Measurements from ENCODE around the gene CHFR. TPM values are rescaled to one million over a fixed set of nuclear protein-coding genes. Genes with fewer than 3 reads are reported as not detected.
"Not testable (repeated sequence)": the region's sequence is repeated elsewhere in the genome, so short reads cannot be mapped to it uniquely, and the experiment has no call there.

Gene CHFR
- total RNA-seq, 1 donor from 2014 or later, result 50.2 TPM

DNA sequence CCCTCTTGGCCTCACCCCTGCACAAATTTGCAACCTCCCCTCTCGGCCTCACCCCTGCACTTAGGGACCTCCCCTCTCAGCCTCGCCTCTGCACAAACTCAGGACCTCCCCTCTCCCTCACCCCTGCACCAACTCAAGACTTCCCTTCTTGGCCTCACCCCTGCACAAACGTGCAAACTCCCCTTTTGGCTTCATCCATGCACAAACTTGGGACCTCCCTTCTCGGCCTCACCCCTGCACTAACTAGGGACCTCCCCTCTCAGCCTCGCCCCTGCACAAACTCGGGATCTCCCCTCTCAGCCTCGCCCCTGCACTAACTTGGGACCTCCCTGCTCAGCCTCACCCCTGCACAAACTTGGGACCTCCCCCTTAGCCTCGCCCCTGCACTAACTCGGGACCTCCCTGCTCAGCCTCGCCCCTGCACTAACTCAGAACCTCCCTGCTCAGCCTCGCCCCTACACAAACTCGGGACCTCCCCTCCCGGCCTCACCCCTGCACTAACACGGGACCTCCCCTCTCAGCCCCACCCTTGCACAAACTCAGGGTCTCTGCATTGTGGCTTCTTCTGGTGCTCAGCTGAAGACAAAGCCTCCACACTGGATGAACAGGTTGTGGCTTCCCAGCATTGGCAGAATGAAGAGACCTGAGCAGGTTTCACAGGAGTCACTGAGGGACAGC, 47.7 kb downstream of the CHFR start:
- Histone ChIP-seq H3K27me3 (no peaks in the 10 kb centered on the region), H3K36me3 (peaks cover 48% of the 10 kb centered on the region), H3K9me3 (no peaks in the 10 kb centered on the region), H3K27ac (no peak overlapping the region), H3K4me3 (no peak overlapping the region), H3K4me1 (no peaks in the 10 kb centered on the region)
- intact Hi-C loops (cut with DNase I), result no loop called here
- ATAC-seq (no peak), DNase-seq (no peak)
- TF ChIP-seq, protein P1, sequence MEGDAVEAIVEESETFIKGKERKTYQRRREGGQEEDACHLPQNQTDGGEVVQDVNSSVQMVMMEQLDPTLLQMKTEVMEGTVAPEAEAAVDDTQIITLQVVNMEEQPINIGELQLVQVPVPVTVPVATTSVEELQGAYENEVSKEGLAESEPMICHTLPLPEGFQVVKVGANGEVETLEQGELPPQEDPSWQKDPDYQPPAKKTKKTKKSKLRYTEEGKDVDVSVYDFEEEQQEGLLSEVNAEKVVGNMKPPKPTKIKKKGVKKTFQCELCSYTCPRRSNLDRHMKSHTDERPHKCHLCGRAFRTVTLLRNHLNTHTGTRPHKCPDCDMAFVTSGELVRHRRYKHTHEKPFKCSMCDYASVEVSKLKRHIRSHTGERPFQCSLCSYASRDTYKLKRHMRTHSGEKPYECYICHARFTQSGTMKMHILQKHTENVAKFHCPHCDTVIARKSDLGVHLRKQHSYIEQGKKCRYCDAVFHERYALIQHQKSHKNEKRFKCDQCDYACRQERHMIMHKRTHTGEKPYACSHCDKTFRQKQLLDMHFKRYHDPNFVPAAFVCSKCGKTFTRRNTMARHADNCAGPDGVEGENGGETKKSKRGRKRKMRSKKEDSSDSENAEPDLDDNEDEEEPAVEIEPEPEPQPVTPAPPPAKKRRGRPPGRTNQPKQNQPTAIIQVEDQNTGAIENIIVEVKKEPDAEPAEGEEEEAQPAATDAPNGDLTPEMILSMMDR (IDR thresholded peaks at IDR 0.05), result no peak

- DNase-seq (no peak), ATAC-seq (peak; percentile 6)
- TF ChIP-seq, protein P1 (IDR thresholded peaks at IDR 0.05), result no peak
- Histone ChIP-seq H3K4me1 (no peaks in the 10 kb centered on the region), H3K27ac (no peak overlapping the region), H3K36me3 (peaks cover 37% of the 10 kb centered on the region), H3K9me3 (no peaks in the 10 kb centered on the region), H3K27me3 (no peaks in the 10 kb centered on the region), H3K4me3 (no peak overlapping the region)
- intact Hi-C loops (cut with DNase I), result no loop called here
Measured at GRCh38 chr12:132838410-132839080, 48.9 kb downstream of the CHFR start.

GRCh38 chr12:132837693-132838409, 49.6 kb downstream of the CHFR start:
- Histone ChIP-seq H3K4me3 (no peak overlapping the region), H3K27me3 (no peaks in the 10 kb centered on the region), H3K36me3 (peaks cover 30% of the 10 kb centered on the region), H3K4me1 (no peaks in the 10 kb centered on the region), H3K9me3 (no peaks in the 10 kb centered on the region), H3K27ac (no peak overlapping the region)
- intact Hi-C loops (cut with DNase I), result no loop called here
- peak; percentile 10 for ATAC-seq
- DNase-seq, result no peak
- TF ChIP-seq, protein P1 (IDR thresholded peaks at IDR 0.05), result no peak

GRCh38 chr12:132836795-132837331, 50.5 kb downstream of the CHFR start:
- no peaks in the 10 kb centered on the region for H3K4me1 ChIP-seq
- H3K4me3 ChIP-seq, result no peak overlapping the region
- TF ChIP-seq, protein P1 (IDR thresholded peaks at IDR 0.05), result no peak
- H3K27me3 ChIP-seq, result no peaks in the 10 kb centered on the region
- intact Hi-C loops (cut with DNase I), result no loop called here
- no peak overlapping the region for H3K27ac ChIP-seq
- H3K9me3 ChIP-seq, result no peaks in the 10 kb centered on the region
- ATAC-seq (no peak), DNase-seq (no peak)
- H3K36me3 ChIP-seq, result peaks cover 20% of the 10 kb centered on the region

DNA sequence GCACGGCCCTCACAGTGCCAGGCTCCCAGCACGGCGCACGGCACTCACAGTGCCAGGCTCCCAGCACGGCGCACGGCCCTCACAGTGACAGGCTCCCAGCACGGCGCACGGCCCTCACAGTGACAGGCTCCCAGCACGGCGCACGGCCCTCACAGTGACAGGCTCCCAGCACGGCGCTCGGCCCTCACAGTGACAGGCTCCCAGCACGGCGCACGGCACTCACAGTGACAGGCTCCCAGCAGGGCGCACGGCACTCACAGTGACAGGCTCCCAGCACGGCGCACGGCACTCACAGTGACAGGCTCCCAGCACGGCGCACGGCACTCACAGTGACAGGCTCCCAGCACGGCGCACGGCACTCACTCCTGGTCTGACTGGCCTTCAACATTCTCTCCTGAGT, 51.2 kb downstream of the CHFR start:
- H3K27ac ChIP-seq; H3K4me1 ChIP-seq; intact Hi-C loops (cut with DNase I); ATAC-seq; H3K4me3 ChIP-seq; H3K9me3 ChIP-seq; H3K27me3 ChIP-seq; DNase-seq: not testable (repeated sequence)
- H3K36me3 ChIP-seq, result peaks cover 14% of the 10 kb centered on the region

All from upper lobe of right lung (tissue), 1 donor.